Globus pallidus (tissue), 1 donor: ENCODE data around the gene COL17A1.

ENCODE experiments used
- DNase-seq: peaks from one replicate; pipeline ENCODE4 v3.0.0-alpha.2; 2015; ENCODE audit warnings: low spot score

The COL17A1 gene

GRCh38 chr10:104096692-104097091 lies 11.0 kb upstream of the COL17A1 start:
- DNase-seq, result no peak

- no peak for DNase-seq
These were observed 7.1 kb upstream of the COL17A1 start for GRCh38 chr10:104092749-104093148.

- no peak for DNase-seq
These were observed 4.9 kb upstream of the COL17A1 start for GRCh38 chr10:104090611-104091010.

GRCh38 chr10:104089621-104090020 lies 3.9 kb upstream of the COL17A1 start:
- no peak for DNase-seq

GRCh38 chr10:104088239-104088638 lies 2.6 kb upstream of the COL17A1 start:
- DNase-seq, result no peak

- DNase-seq, result no peak
These were observed 1.1 kb downstream of the COL17A1 start for GRCh38 chr10:104084482-104085142.

- no peak for DNase-seq
These were observed 3.7 kb downstream of the COL17A1 start for GRCh38 chr10:104081998-104082397.

GRCh38 chr10:104080762-104081161 lies 4.9 kb downstream of the COL17A1 start:
- DNase-seq, result peak; percentile 34

- DNase-seq, result no peak
These were observed 8.0 kb downstream of the COL17A1 start for GRCh38 chr10:104077663-104078151.

- no peak for DNase-seq
These were observed 8.4 kb downstream of the COL17A1 start for GRCh38 chr10:104077247-104077646.

- DNase-seq, result peak; percentile 88
These were observed 8.9 kb downstream of the COL17A1 start for GRCh38 chr10:104076743-104077160.

- DNase-seq, result no peak
These were observed 11.2 kb downstream of the COL17A1 start for GRCh38 chr10:104074505-104074904.

- DNase-seq, result no peak
These were observed 12.9 kb downstream of the COL17A1 start for GRCh38 chr10:104072786-104073185.

- DNase-seq, result no peak
These were observed 16.1 kb downstream of the COL17A1 start for GRCh38 chr10:104069613-104070012.

- DNase-seq, result no peak
These were observed 18.2 kb downstream of the COL17A1 start for GRCh38 chr10:104067525-104067924.

GRCh38 chr10:104066945-104067344 lies 18.7 kb downstream of the COL17A1 start:
- no peak for DNase-seq

- no peak for DNase-seq
These were observed 19.9 kb downstream of the COL17A1 start for GRCh38 chr10:104065748-104066147.

GRCh38 chr10:104061196-104061595 lies 24.5 kb downstream of the COL17A1 start:
- DNase-seq, result no peak

GRCh38 chr10:104059364-104059763 lies 26.3 kb downstream of the COL17A1 start:
- DNase-seq, result no peak

- no peak for DNase-seq
These were observed 28.0 kb downstream of the COL17A1 start for GRCh38 chr10:104057717-104058116.

GRCh38 chr10:104056619-104057273 lies 28.9 kb downstream of the COL17A1 start:
- no peak for DNase-seq

- DNase-seq, result no peak
These were observed 31.2 kb downstream of the COL17A1 start for GRCh38 chr10:104054430-104054829.

GRCh38 chr10:104053201-104053600 lies 32.5 kb downstream of the COL17A1 start:
- no peak for DNase-seq

- no peak for DNase-seq
These were observed 33.2 kb downstream of the COL17A1 start for GRCh38 chr10:104052431-104052830.
